ENCODE data around the gene TRMT5. TPM values are rescaled to one million over a fixed set of nuclear protein-coding genes. Genes with fewer than 3 reads are reported as not detected.

Gene TRMT5
- total and polyA plus RNA-seq, 9 of the 15 experiments (the other 6 are each of a cell fraction or from before 2014, with no cell fraction given): 8.4 to 20.0 (median 15.1) TPM

Small RNAs within 50 kb of the gene (small RNA-seq; reads per million reads assigned to genes)
- not detected for gene RNU6-398P

Other genes starting within 250 kb of the TRMT5 start
- gene MNAT1, start 246.3 kb downstream of the TRMT5 start, total RNA-seq (2014; rRNA removed): 41.7 and 45.6 TPM in 2 replicates
- 61.9 and 70.9 TPM in 2 replicates for gene MNAT1, start 246.3 kb downstream of the TRMT5 start, total RNA-seq (2014; rRNA removed; fragmentation: Illumina TruSeq; extraction: Trizol)
- gene MNAT1, start 246.3 kb downstream of the TRMT5 start, total RNA-seq (2015; rRNA removed; fragmentation: Illumina TruSeq; extraction: Trizol): 64.8 and 68.0 TPM in 2 replicates
- gene MNAT1, start 246.3 kb downstream of the TRMT5 start, total RNA-seq (2021): 37.8 and 38.4 TPM in 2 replicates
- 54.9 and 58.0 TPM in 2 replicates for gene MNAT1, start 246.3 kb downstream of the TRMT5 start, polyA plus RNA-seq (2011; rRNA removed)
- gene MNAT1, start 246.3 kb downstream of the TRMT5 start, polyA plus RNA-seq (2014; fragmentation: Illumina TruSeq; extraction: Trizol): 52.5 and 60.4 TPM in 2 replicates
- 10 to 100 TPM; 75.6 to 83.3 TPM for gene MNAT1, start 246.3 kb downstream of the TRMT5 start, polyA plus RNA-seq (2014; fragmentation: Nextera tagmentation; extraction: Ambion mirVana)
- 51.1 and 51.8 TPM in 2 replicates for gene MNAT1, start 246.3 kb downstream of the TRMT5 start, polyA plus RNA-seq (2014; rRNA removed)
- 10.0 and 16.5 TPM in 2 replicates for gene SLC38A6, start 166 bp upstream of the TRMT5 start, total RNA-seq (2014; rRNA removed)
- gene SLC38A6, start 166 bp upstream of the TRMT5 start, total RNA-seq (2014; rRNA removed; fragmentation: Illumina TruSeq; extraction: Trizol): 19.6 and 23.7 TPM in 2 replicates
- 35.3 and 40.3 TPM in 2 replicates for gene SLC38A6, start 166 bp upstream of the TRMT5 start, total RNA-seq (2015; rRNA removed; fragmentation: Illumina TruSeq; extraction: Trizol)
- gene SLC38A6, start 166 bp upstream of the TRMT5 start, total RNA-seq (2021): 9.8 and 14.6 TPM in 2 replicates
- 15.7 and 17.6 TPM in 2 replicates for gene SLC38A6, start 166 bp upstream of the TRMT5 start, polyA plus RNA-seq (2011; rRNA removed)
- 12.5 and 16.1 TPM in 2 replicates for gene SLC38A6, start 166 bp upstream of the TRMT5 start, polyA plus RNA-seq (2014; fragmentation: Illumina TruSeq; extraction: Trizol)
- 10 to 100 TPM; 34.6 to 38.7 TPM for gene SLC38A6, start 166 bp upstream of the TRMT5 start, polyA plus RNA-seq (2014; fragmentation: Nextera tagmentation; extraction: Ambion mirVana)
- 12.7 and 13.2 TPM in 2 replicates for gene SLC38A6, start 166 bp upstream of the TRMT5 start, polyA plus RNA-seq (2014; rRNA removed)